HEK293 (cell line): ENCODE measurements around the gene TXNDC11.

Source experiments
- ZBTB49 ChIP-seq: fragments of 450-650 bp; formaldehyde crosslinking; IDR thresholded peaks from 2 replicates; pipeline ENCODE4 v1.5.1; 2016; ENCODE audit warnings: missing biosample characterization, missing genetic modification characterization, low read depth
- ZFP69B ChIP-seq: fragments of 450-650 bp; formaldehyde crosslinking; IDR thresholded peaks from 2 replicates; pipeline ENCODE4 v1.5.1; 2016; ENCODE audit warnings: missing biosample characterization, missing genetic modification characterization
- ZNF121 ChIP-seq: fragments of 450-650 bp; formaldehyde crosslinking; IDR thresholded peaks from 2 replicates; pipeline ENCODE4 v1.5.1; 2016; ENCODE audit warnings: missing biosample characterization, missing genetic modification characterization
- ZNF274 ChIP-seq, 2 experiments: fragments of 200-500 bp in 1 of 2; fragments of 450-650 bp in 1 of 2; sonication (Bioruptor generic) in 1 of 2; formaldehyde crosslinking in 1 of 2; IDR thresholded peaks; 2 replicates each; pipeline versions ENCODE4 v1.5.1 to v1.6.1; 2014 to 2016; ENCODE audit warnings: borderline replicate concordance in 1 of 2, inconsistent platforms in 1 of 2, low read length in 1 of 2, missing biosample characterization in 1 of 2, missing genetic modification characterization in 1 of 2
- ZNF549 ChIP-seq: fragments of 450-650 bp; IDR thresholded peaks from 2 replicates; pipeline ENCODE4 v1.5.1; 2018; ENCODE audit warnings: missing biosample characterization, missing genetic modification characterization, mild to moderate bottlenecking, inconsistent platforms, moderate library complexity
- ZNF792 ChIP-seq: fragments of 450-650 bp; formaldehyde crosslinking; IDR thresholded peaks from 2 replicates; pipeline ENCODE4 v1.5.1; 2016; ENCODE audit warnings: missing biosample characterization, missing genetic modification characterization

DNA sequence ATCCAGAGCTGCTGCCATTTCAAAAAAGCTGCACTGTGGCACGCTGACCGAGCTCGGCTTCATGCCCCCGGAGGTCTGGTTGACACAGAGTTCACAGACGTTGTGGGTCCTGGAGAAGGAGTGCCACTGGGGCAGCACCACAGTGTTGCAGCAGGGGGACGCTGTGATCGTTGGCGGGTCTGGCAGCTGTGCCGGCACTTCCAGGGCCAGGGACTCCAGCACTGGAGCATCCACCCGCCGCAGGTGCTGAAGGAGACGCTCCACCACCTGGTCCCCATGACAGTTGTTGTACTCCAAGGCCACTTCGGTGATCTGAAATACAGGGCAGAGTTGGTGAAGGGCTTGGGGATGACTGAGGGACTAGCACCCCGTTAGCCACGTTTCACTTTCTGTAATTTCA, 50.9 kb downstream of the TXNDC11 start:
- TF ChIP-seq ZNF121 (tag by site-specific recombination) (no peak), ZNF792 (tag by site-specific recombination) (no peak), ZNF549 (tag by site-specific recombination) (no peak), ZBTB49 (tag by site-specific recombination) (no peak), ZNF274 (IDR thresholded peaks at IDR 0.05; ENCODE audit: low read length) (no peak), ZNF274 (tag by site-specific recombination; IDR thresholded peaks at IDR 0.05; ENCODE audit: borderline replicate concordance) (no peak), ZFP69B (tag by site-specific recombination) (no peak)
